AG20443 (cell line): ENCODE results near the gene CRISPLD2.
"Not testable (repeated sequence)": the region's sequence is repeated elsewhere in the genome, so short reads cannot be mapped to it uniquely, and the experiment has no call there.

Source experiments
- DNase-seq: peaks from one replicate; pipeline ENCODE4 v3.0.0; 2012; ENCODE audit warnings: low spot score, mixed read lengths

CRISPLD2 gene

GRCh38 chr16:84859681-84860080 is 39.9 kb downstream of the CRISPLD2 start:
- DNase-seq: no peak

DNA sequence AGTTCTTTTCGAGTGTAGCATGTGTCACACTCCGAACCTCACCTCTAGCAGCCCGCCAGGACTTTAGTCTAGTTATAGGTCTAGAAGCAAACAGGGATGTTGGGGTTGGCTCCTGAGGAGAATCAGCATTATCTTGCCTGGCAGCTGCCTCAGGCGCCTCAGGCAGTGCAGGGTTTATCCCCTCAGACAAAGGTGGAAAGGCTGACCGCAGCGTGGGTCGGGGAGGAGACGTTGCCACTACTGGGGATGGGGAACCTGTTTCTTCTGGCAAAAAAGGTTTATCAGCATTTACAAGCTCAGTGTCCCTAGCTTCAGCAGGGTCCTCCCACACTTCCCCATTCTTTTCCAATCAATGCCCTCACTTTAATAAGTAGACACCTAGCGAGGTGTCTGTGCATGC is 40.6 kb downstream of the CRISPLD2 start:
- DNase-seq: no peak

- DNase-seq: no peak
Observed at GRCh38 chr16:84861671-84862070, 41.9 kb downstream of the CRISPLD2 start.

DNA sequence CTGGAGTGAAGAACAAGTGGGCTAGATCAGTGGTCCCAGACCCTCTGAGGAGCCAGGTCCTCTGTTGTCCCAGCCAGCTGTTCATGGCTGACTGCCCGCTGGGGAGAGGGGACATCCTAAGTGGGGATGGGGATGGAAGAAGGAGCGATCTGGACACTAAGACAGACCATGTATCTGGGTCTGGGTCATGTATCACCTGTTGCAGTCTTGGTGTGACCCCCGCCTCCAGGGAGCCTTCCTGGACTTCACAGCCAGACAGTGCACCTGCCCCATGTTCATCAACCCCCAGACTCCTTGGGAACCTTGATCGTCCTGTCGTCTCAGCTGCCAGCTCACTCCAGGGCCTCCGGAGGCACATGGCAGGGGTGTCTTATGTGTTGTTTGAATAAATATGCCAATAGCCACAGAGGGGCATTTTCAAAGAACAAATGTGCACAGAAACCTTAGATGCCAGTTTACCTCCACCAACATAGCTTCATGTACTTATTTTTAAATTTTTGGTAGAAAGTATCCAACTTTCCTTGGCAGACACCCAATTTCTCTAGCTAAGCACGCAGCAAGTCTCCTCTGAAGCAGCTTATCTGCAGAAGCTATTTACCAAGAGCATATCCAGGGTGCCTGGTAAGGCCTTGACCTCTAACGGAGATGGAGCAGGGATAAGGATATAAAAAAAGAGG is 43.2 kb downstream of the CRISPLD2 start:
- no peak for DNase-seq

GRCh38 chr16:84863481-84863814 is 43.7 kb downstream of the CRISPLD2 start:
- DNase-seq: no peak

GRCh38 chr16:84864326-84864955 is 44.7 kb downstream of the CRISPLD2 start:
- DNase-seq: no peak

DNA sequence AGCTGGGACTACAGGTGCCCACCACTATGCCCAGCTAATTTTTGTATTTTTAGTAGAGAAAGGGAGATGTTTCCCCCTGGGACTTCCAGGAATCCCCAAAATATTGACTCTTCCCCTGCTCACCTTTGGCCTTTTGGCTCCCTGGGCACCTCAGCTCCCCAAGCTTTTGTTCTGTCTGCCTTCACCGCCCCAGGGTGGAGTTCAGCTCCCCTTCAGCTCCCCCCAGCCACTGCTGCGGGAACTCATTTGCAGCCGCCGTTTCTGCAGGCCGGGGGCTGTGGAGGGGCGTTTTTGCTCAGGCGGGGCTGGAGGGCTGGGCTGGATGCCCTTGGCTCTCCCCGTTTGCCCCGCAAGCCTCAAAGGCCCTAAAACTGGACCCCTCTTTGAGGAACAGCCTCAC is 47.9 kb downstream of the CRISPLD2 start:
- no peak for DNase-seq

GRCh38 chr16:84868328-84868727 is 48.5 kb downstream of the CRISPLD2 start:
- no peak for DNase-seq

DNA sequence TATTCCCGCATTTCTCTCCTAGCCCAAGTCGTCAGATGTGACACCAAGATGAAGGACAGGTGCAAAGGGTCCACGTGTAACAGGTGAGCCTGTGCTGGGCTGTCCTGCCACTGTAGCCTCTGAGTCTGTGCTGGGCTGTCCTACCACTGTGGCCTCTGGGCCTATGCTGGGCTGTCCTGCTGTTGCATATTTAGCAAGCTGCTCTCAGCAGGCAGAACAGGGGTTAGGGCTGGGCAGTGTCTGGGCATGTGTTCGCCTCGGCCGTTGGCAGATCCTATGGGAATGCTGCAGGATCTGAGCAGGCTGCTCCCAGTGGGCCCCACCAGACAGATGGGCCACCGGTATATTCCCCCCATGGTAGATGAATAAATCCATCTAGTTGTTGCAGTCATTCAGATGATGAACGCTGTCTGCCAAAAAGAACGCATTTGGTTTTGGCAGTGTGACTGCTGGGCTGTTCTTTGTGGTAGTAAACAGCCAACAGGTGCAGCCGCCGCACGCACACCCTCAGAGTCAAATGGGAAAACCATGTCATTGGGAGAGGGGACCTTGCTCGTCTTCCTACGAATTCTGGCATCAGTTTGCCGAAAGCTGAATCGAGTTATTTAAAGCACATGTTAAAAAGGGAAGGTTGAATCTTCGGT is 49.2 kb downstream of the CRISPLD2 start:
- DNase-seq: no peak

GRCh38 chr16:84869473-84869845 is 49.7 kb downstream of the CRISPLD2 start:
- no peak for DNase-seq

DNA sequence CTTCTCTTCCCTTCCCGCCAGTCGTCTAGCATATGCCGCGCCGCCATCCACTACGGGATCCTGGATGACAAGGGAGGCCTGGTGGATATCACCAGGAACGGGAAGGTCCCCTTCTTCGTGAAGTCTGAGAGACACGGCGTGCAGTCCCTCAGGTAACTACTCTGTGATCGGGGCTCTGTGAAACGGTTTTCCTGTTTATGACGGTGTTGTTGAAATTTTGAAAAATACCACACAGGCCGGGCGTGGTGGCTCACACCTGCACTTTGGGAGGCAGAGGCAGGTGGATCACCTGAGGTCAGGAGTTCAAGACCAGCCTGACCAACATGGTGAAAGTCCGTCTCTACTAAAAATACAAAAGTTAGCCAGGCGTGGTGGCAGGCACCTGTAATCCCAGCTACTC is 53.2 kb downstream of the CRISPLD2 start:
- not testable (repeated sequence) for DNase-seq

DNA sequence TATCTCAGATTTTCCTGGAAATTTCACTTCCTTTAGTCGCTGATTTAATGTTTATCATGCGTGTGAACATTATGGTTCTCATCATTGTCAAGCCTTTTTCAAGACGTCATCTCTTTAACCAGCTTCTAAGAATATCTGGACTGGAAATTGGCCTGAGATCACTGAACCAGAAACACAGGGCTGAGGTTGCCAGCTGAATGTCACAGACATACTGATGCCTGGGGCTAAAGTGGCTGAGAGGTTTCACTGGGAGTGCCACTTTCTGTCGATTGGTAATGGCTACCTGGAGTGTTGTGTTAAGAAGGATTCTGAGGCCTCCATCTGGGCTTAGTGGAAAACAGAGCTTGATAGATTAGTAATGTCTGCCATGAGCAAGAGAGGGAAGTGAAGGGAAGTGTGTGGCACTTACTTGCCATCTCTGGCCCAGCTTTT is 54.2 kb downstream of the CRISPLD2 start:
- DNase-seq: no peak

GRCh38 chr16:84874553-84874952 is 54.8 kb downstream of the CRISPLD2 start:
- no peak for DNase-seq

GRCh38 chr16:84874983-84875382 is 55.2 kb downstream of the CRISPLD2 start:
- no peak for DNase-seq

- DNase-seq: no peak
Observed at GRCh38 chr16:84875846-84876245, 56.1 kb downstream of the CRISPLD2 start.

- DNase-seq: no peak
Observed at GRCh38 chr16:84876873-84877606, 57.3 kb downstream of the CRISPLD2 start.

GRCh38 chr16:84878770-84879169 is 59.0 kb downstream of the CRISPLD2 start:
- DNase-seq: no peak

DNA sequence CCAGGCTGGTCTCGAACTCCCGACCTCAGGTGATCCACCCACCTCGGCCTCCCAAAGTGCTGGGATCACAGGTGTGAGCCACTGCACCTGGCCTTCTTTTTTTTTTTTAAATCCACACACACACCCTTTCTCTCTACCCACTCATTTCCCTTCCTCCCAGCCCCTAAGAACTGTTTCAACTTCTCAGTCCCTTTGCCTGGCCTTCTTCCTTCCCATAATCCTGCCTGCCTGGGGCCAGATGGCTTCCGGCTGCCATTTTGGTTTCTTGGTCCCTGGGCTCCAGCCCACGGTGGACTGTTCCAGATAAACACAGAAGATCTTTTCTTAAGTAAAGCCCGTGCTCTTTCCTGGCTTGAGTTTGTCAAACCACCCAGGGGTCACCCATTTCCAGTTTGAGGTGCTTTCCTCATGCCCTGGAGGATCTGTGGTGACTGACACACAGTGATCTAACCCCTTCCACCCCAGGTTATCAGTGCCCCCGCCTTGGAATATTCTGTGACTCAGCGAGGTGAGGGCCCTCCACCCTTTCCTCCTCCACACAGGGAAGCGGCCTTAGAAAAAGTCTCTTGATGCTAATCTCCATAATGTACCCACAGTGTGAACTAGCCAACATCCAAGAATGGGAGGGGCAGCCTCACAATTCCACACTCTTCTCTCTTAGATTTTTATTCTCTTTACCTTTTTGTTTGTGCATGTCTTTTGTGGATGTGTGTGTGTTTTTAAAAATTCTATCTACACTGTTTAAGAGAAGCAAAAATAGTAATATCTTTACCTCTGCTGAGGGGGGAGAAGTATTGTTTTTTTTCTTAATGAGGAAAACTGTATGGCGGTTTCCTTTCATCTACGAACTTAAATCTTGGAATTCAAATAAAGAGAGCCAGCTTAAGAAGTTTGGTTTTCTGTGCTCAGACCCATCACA is 60.0 kb downstream of the CRISPLD2 start:
- no peak for DNase-seq

DNA sequence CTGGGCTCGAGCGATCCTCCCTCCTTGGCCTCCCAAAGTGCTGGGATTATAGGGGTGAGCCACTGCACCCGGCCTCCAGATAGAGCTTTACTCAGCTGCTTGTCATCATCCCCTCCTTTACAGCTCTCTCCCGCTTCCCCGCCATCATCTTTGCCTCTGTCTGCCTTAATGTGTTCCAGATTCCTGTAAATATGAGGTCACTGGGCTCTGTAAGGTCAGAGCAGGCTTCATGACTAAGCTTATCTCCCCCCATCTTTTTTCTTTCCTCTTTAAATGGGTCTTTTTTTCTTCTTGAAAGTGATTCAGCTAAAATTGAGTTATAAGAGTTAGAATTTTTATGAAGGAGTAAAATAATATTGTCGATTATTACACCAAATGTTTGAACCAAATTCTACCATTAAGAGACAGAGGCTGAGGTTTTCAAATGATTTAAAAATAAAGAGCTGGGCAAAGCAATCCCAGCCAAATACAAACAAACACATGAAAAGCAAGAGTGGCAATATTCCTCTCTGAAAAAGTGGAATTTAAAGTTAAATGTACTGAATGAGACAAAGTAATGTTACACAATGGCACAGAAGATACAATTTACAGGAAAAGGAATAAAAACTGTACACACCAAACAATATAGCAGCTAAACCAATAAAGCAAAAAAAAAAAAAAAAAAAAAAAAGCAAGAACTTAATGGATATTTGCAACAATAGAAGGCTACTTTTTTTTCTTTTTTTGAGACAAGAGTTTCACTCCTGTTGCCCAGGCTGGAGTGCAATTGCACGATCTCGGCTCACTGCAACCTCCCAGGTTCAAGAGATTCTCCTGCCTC is 62.1 kb downstream of the CRISPLD2 start:
- peak; percentile 92 for DNase-seq

DNA sequence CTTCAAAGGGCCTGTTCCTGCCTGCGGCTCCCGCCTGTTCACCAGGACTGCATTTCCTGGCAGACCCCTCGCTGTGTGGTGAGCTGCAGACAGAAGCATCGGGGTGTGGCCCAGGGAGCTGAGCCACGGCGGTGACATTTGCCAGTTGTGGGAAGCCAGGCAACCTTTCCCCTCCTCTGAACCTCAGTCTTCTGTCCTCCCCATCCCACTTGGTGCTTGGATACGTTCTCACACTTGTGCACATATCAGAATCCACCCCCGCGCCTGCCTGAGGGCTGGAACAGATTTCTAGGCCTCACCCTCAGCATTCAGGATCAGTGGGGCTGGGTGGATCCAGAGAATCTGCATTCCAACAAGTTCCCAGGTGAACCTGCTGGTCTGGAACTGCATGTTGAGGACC is 63.5 kb downstream of the CRISPLD2 start:
- peak; percentile 74 for DNase-seq

DNA sequence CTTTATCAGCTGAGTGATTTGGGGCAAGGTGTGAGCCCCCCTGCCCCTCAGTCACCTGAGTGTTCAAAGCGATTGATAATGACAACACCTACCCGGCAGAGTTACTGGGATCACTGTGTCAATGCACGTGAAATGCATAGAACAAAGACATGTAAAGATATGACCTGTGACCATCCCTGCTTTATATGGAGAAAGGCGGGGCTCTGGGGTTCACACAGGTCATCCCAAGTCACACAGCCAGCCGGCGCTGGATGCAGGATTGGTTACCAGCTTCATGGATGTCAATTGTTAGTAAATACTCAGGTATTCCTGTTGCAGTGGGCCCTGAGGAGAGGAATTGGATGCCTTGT is 64.4 kb downstream of the CRISPLD2 start:
- no peak for DNase-seq
